Smooth muscle cell (in vitro differentiated cells): ENCODE data around the gene PDK2. TPM values are rescaled to one million over a fixed set of nuclear protein-coding genes. Genes with fewer than 3 reads are reported as not detected.

ENCODE experiments used
- DNase-seq: peaks from one replicate; lab custom pipeline; 2025; ENCODE audit not compliant: unreplicated experiment; lab: John Stamatoyannopoulos, UW
- H2AFZ ChIP-seq: fragments of 200-600 bp; sonication (generic); 2 replicates; pipeline ENCODE4 v1.6.0; 2016; ENCODE audit warnings: antibody characterized with exemption, low read depth, mild to moderate bottlenecking
- H3F3A ChIP-seq: fragments of 200-600 bp; sonication (generic); 2 replicates; pipeline ENCODE4 v1.6.0; 2017; ENCODE audit warnings: antibody characterized with exemption, low read depth
- H3K27ac ChIP-seq: fragments of 200-600 bp; sonication (generic); 2 replicates; pipeline ENCODE4 v1.5.1; 2016; ENCODE audit warnings: low read depth, mild to moderate bottlenecking
- H3K27me3 ChIP-seq: fragments of 200-600 bp; sonication (generic); 2 replicates; pipeline ENCODE4 v1.6.1; 2016; ENCODE audit warnings: low read depth, mild to moderate bottlenecking
- H3K36me3 ChIP-seq: fragments of 200-600 bp; sonication (generic); 2 replicates; pipeline ENCODE4 v1.5.1; 2016; ENCODE audit warnings: low read depth
- H3K4me1 ChIP-seq: fragments of 200-600 bp; sonication (generic); 2 replicates; pipeline ENCODE4 v1.5.1; 2016; ENCODE audit warnings: low read depth
- H3K4me2 ChIP-seq: fragments of 200-600 bp; sonication (generic); 2 replicates; pipeline ENCODE4 v1.6.0; 2016; ENCODE audit warnings: mild to moderate bottlenecking
- H3K4me3 ChIP-seq: fragments of 200-600 bp; sonication (generic); 2 replicates; pipeline ENCODE4 v1.5.1; 2016; ENCODE audit warnings: mild to moderate bottlenecking
- H3K79me2 ChIP-seq: fragments of 200-600 bp; sonication (generic); 2 replicates; pipeline ENCODE4 v1.6.0; 2016; ENCODE audit warnings: low read depth, mild to moderate bottlenecking
- H3K9ac ChIP-seq: fragments of 200-600 bp; sonication (generic); 2 replicates; pipeline ENCODE4 v1.6.0; 2016; ENCODE audit warnings: low read depth
- H3K9me3 ChIP-seq: fragments of 200-600 bp; sonication (generic); replicated peaks from 2 replicates; pipeline ENCODE4 v1.5.1; 2016; ENCODE audit warnings: low read depth
- H4K20me1 ChIP-seq: fragments of 200-600 bp; sonication (generic); 2 replicates; pipeline ENCODE4 v1.6.0; 2016; ENCODE audit warnings: low read depth
- WGBS: methylation state at CpG from one replicate; pipeline ENCODE4 v1.1.7; 2016; ENCODE audit warnings: low lambda C conversion rate; 5-methylcytosine and 5-hydroxymethylcytosine counted together
- polyA plus RNA-seq: library from polyadenylated mRNA; unstranded; fragments of >200 nt; fragmentation: Nextera tagmentation; extraction: Ambion mirVana; gene quantifications from 2 replicates; pipeline ENCODE4 v1.2.1, GENCODE V29; 2016
- total RNA-seq: library from RNA; depleted of rRNA; stranded (reverse); fragments of >200 nt; gene quantifications from 2 replicates; pipeline ENCODE4 v1.2.3, GENCODE V29; 2014
- TF ChIP-seq, protein P1 (sequence below): fragments of 200-600 bp; sonication (generic); IDR thresholded peaks from 2 replicates; pipeline ENCODE4 v1.5.1; 2017; ENCODE audit warnings: borderline replicate concordance, mild to moderate bottlenecking, antibody characterized with exemption; ENCODE audit not compliant: insufficient read depth, poor library complexity, severe bottlenecking

PDK2 gene
- total and polyA plus RNA-seq, 2 experiments from 2014 or later: 28.2 to 36.5 TPM

DNA sequence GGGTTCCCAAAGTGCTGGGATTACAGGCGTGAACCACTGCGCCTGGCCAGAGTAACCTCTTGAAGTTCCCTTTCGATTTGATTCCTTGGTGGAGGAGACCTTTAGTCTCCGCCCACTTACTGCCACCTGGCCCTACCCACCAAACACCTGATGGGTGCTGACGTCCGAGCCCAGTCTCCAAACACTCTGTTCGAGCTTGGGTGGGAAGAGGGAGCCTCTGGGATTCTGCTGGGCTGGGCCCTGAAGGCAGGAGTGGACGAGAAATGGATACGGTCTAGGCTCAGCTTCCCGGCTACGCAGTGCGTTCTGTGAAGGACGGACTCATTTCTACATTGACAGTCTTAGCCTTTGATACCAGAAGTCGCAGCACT lies 40.1 kb upstream of the PDK2 start:
- Histone ChIP-seq H4K20me1 (peaks cover 16% of the 10 kb centered on the region), H3K9ac (peak overlapping the region; percentile 37), H3K9me3 (no peaks in the 10 kb centered on the region), H3K4me1 (peaks cover 38% of the 10 kb centered on the region), H3F3A (peaks cover 25% of the 10 kb centered on the region), H2AFZ (peak overlapping the region; percentile 70), H3K4me3 (peak overlapping the region; percentile 76), H3K79me2 (peaks cover 15% of the 10 kb centered on the region), H3K36me3 (no peaks in the 10 kb centered on the region), H3K27ac (peak overlapping the region; percentile 62), H3K4me2 (peak overlapping the region; percentile 94), H3K27me3 (no peaks in the 10 kb centered on the region)
- WGBS: 12% methylated on average over 14 of the region's 14 CpGs
- no peak for DNase-seq
- TF ChIP-seq, protein P1, sequence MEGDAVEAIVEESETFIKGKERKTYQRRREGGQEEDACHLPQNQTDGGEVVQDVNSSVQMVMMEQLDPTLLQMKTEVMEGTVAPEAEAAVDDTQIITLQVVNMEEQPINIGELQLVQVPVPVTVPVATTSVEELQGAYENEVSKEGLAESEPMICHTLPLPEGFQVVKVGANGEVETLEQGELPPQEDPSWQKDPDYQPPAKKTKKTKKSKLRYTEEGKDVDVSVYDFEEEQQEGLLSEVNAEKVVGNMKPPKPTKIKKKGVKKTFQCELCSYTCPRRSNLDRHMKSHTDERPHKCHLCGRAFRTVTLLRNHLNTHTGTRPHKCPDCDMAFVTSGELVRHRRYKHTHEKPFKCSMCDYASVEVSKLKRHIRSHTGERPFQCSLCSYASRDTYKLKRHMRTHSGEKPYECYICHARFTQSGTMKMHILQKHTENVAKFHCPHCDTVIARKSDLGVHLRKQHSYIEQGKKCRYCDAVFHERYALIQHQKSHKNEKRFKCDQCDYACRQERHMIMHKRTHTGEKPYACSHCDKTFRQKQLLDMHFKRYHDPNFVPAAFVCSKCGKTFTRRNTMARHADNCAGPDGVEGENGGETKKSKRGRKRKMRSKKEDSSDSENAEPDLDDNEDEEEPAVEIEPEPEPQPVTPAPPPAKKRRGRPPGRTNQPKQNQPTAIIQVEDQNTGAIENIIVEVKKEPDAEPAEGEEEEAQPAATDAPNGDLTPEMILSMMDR: no peak

DNA sequence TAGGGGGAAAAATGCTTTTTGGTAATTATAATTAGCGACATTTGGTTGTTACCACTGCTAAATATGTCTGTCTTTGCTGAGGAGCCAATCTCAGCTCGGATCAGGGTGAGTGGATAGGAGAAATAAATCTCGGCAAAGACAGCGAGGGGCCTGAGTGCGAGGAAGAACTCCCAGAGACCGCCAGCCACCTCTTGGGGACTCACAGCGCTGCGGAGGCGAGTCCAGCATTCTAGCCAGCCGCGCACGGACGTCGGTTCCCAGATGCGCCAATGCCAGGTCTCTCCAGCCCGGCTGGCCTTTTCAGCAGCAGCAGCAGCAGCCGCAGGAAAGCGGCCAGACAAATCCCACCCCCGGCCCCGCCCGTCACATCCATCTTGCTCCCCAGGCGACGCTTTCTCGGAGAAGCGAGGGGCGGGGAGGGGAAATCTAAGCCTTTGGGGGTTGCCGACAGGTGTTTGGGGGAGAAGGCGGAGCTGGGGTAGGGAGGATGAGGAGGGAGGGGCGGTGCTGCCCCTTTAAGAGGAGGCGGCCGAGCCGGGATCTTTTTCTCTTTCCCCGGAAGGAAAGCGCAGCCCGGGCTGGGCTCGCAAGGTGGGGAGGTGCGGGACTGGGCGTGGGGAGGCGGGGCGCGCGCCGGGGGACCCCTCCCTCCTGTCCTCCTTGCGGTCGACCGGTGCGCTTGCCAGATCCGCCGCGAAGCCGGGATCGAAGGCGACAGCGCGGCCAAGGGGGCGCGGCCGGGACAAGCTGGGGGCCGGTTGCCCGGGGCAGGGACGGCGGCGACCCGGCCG lies 39.5 kb upstream of the PDK2 start, which contains the start of gene ITGA3:
ITGA3 (plus strand) TSS at position 685 of the 791 bp plus-strand sequence. CDS start 330 bp downstream, outside the sequence.
- H3K27ac ChIP-seq: peak within 1 kb of the TSS; percentile 62
- TF ChIP-seq, protein P1: no peak
- H2AFZ ChIP-seq: peak within 1 kb of the TSS; percentile 70
- H4K20me1 ChIP-seq: peaks cover 20% of the 10 kb centered on the region
- H3K4me1 ChIP-seq: peaks cover 38% of the 10 kb centered on the region
- H3K36me3 ChIP-seq: no peaks in the 10 kb centered on the region
- H3K4me3 ChIP-seq: peak within 1 kb of the TSS; percentile 76
- DNase-seq: peak; percentile 38
- H3K9me3 ChIP-seq: no peaks in the 10 kb centered on the region
- H3F3A ChIP-seq: peaks cover 25% of the 10 kb centered on the region
- H3K79me2 ChIP-seq: peaks cover 21% of the 10 kb centered on the region
- 3% methylated on average over 38 of the region's 65 CpGs for WGBS
- H3K27me3 ChIP-seq: no peaks in the 10 kb centered on the region
- H3K9ac ChIP-seq: peak within 1 kb of the TSS; percentile 37
- peak within 1 kb of the TSS; percentile 94 for H3K4me2 ChIP-seq

DNA sequence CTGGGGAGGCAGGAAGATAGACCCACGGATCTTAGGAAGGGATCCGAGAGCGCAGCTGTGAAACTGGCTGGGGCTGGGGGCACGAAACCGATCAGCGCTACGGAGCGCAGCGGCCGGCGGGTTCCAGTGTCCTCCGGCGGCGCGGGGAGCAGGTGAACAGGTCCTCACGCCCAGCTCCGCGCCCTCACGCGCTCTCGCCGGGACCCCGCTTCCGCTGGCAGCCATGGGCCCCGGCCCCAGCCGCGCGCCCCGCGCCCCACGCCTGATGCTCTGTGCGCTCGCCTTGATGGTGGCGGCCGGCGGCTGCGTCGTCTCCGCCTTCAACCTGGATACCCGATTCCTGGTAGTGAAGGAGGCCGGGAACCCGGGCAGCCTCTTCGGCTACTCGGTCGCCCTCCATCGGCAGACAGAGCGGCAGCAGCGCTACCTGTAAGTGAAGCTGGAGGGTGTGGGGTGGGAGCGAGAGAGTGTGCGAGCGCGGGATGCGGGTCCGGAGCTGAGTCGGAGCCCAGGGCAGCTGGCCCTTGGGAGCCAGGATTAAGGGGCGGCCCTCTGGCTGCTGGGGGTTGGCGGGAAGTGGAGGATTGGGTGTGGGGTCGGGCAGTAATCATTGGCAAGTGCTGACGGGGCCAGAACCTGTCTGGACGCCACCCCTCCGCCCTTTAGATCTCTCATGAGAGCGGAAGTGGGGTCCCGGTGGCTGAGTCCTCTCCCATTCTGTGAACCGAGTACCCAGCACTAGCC lies 38.8 kb upstream of the PDK2 start:
- Histone ChIP-seq H3K27me3 (no peaks in the 10 kb centered on the region), H3K4me1 (peaks cover 31% of the 10 kb centered on the region), H3K79me2 (peaks cover 29% of the 10 kb centered on the region), H3K27ac (peak overlapping the region; percentile 62), H3K36me3 (no peaks in the 10 kb centered on the region), H2AFZ (peak overlapping the region; percentile 70), H3F3A (peaks cover 25% of the 10 kb centered on the region), H3K9me3 (no peaks in the 10 kb centered on the region), H4K20me1 (peaks cover 20% of the 10 kb centered on the region), H3K4me3 (peak overlapping the region; percentile 76), H3K4me2 (peak overlapping the region; percentile 94), H3K9ac (peak overlapping the region; percentile 37)
- WGBS: 1% methylated on average over 56 of the region's 64 CpGs
- TF ChIP-seq, protein P1: peak; percentile 18
- no peak for DNase-seq
